NCI-H1048 (cell line): ENCODE data around the gene SPX.

Experiments
- DNase-seq: peaks from one replicate; lab custom pipeline; 2025; lab: John Stamatoyannopoulos, UW

Gene SPX

DNA sequence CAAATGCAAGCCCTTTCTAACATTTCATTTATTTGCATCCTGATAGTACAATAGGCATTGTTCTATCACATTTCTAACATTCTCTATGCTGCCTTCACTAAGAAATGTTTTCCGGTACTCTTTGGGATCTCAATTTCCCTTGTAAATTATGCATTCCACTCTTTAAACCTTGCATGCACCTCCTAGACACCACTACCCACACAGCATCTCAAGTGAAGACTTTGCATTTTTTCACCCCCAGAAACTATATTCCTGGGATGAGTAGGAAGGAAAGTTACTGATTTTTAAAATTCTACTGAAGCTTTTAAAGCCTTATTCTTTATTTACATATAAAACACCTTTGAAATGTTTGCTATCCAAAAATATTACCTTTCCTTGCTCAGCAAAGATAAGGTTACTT lies 51.4 kb downstream of the SPX start:
- no peak for DNase-seq

- DNase-seq, result no peak
These were observed 54.8 kb downstream of the SPX start for GRCh38 chr12:21580748-21581516.
